ENCODE data around the gene AVEN. TPM values are rescaled to one million over a fixed set of nuclear protein-coding genes. Genes with fewer than 3 reads are reported as not detected.

The AVEN gene
- total and polyA plus RNA-seq, 2 of the 13 experiments (the other 11 are each of a cell fraction or from before 2014, with no cell fraction given) = 4.4 to 17.5 TPM

GRCh38 chr15:34010921-34011320 is 28.1 kb downstream of the AVEN start:
- Histone ChIP-seq H3K9me3 (ENCODE audit: low read length) (no peaks in the 10 kb centered on the region), H3K36me3 (replicated peaks in 1 of 2; ENCODE audit: control insufficient read depth in 1 of 2, insufficient read depth in 2 of 2, low read length in 2 of 2) (no peaks in the 10 kb centered on the region), H3K27ac (ENCODE audit: extremely low read length, insufficient read depth, low read length) (no peak overlapping the region), H2AFZ (ENCODE audit: low read length) (no peak overlapping the region), H3K4me2 (ENCODE audit: low read depth, low read length) (no peak overlapping the region), H3K27me3 (ENCODE audit: control insufficient read depth in 1 of 2, insufficient read depth in 2 of 2, low read length in 2 of 2) (no peaks in the 10 kb centered on the region), H3K4me1 (ENCODE audit: insufficient read depth, low read length) (no peaks in the 10 kb centered on the region), H3K79me2 (ENCODE audit: insufficient read depth, low read length) (no peaks in the 10 kb centered on the region), H3K9ac (ENCODE audit: insufficient read depth, low read depth, low read length) (no peak overlapping the region), H4K20me1 (ENCODE audit: insufficient read depth, low read length) (no peaks in the 10 kb centered on the region), H3K4me3 (replicated peaks in 1 of 3; ENCODE audit: insufficient read depth in 1 of 3, low read depth in 2 of 3, low read length in 3 of 3) (no peak overlapping the region)
- in situ Hi-C loops (cut with HindIII; ENCODE audit: extremely low pct_ligation_motif_present, low pct_unique_long_range_greater_than_20kb) (no loop called here), intact Hi-C loops (cut with micrococcal nuclease; ENCODE audit: unreplicated experiment) (no loop called here)
- DNase-seq (ENCODE audit: low spot score) (no peak), FAIRE-seq (no peak), ATAC-seq (no peak)
- ChIA-PET CTCF (ENCODE audit: low intra/inter-chr PET ratio, low total read pairs) (no interaction called here), POLR2A (no interaction called here)
- WGBS (ENCODE audit: low lambda C conversion rate) = 94% methylated on average over 5 of the region's 5 CpGs
- no TSS peak for BruUV-seq (replicated peaks)
- no peak for TF ChIP-seq CCDC6 (CRISPR knock-in tag; IDR thresholded peaks at IDR 0.05)
- no peak for TF ChIP-seq REXO4 (CRISPR knock-in tag; IDR thresholded peaks at IDR 0.05; ENCODE audit: borderline replicate concordance)
- no peak for TF ChIP-seq HOXA3 (CRISPR knock-in tag; IDR thresholded peaks at IDR 0.05)
- TF ChIP-seq, protein P1, sequence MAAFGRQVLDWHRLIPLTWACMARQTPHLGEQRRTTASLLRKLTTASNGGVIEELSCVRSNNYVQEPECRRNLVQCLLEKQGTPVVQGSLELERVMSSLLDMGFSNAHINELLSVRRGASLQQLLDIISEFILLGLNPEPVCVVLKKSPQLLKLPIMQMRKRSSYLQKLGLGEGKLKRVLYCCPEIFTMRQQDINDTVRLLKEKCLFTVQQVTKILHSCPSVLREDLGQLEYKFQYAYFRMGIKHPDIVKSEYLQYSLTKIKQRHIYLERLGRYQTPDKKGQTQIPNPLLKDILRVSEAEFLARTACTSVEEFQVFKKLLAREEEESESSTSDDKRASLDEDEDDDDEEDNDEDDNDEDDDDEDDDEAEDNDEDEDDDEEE (CRISPR knock-in tag; IDR thresholded peaks at IDR 0.05) = no peak
- TF ChIP-seq KLF12 (CRISPR knock-in tag; IDR thresholded peaks at IDR 0.05; ENCODE audit: borderline replicate concordance) = no peak

GRCh38 chr15:34009656-34010055 is 29.3 kb downstream of the AVEN start:
- no peak overlapping the region for H3K27ac ChIP-seq (ENCODE audit: extremely low read length, insufficient read depth, low read length)
- ATAC-seq (no peak), DNase-seq (ENCODE audit: low spot score) (no peak), FAIRE-seq (no peak)
- no peak overlapping the region for H3K4me3 ChIP-seq (replicated peaks in 1 of 3; ENCODE audit: insufficient read depth in 1 of 3, low read depth in 2 of 3, low read length in 3 of 3)
- 94% methylated on average over 1 of the region's 1 CpG for WGBS (ENCODE audit: low lambda C conversion rate)
- no peak overlapping the region for H3K4me2 ChIP-seq (ENCODE audit: low read depth, low read length)
- BruUV-seq (replicated peaks) = no TSS peak
- in situ Hi-C loops (cut with HindIII; ENCODE audit: extremely low pct_ligation_motif_present, low pct_unique_long_range_greater_than_20kb) = no loop called here
- CTCF ChIA-PET (ENCODE audit: low intra/inter-chr PET ratio, low total read pairs) = no interaction called here
- no peaks in the 10 kb centered on the region for H3K4me1 ChIP-seq (ENCODE audit: insufficient read depth, low read length)
- H3K9ac ChIP-seq (ENCODE audit: insufficient read depth, low read depth, low read length) = no peak overlapping the region
- no peaks in the 10 kb centered on the region for H3K27me3 ChIP-seq (ENCODE audit: control insufficient read depth in 1 of 2, insufficient read depth in 2 of 2, low read length in 2 of 2)
- POLR2A ChIA-PET = no interaction called here
- H3K79me2 ChIP-seq (ENCODE audit: insufficient read depth, low read length) = no peaks in the 10 kb centered on the region
- no peak overlapping the region for H2AFZ ChIP-seq (ENCODE audit: low read length)
- intact Hi-C loops (cut with micrococcal nuclease; ENCODE audit: unreplicated experiment) = no loop called here
- no peaks in the 10 kb centered on the region for H3K9me3 ChIP-seq (ENCODE audit: low read length)
- H4K20me1 ChIP-seq (ENCODE audit: insufficient read depth, low read length) = no peaks in the 10 kb centered on the region
- H3K36me3 ChIP-seq (replicated peaks in 1 of 2; ENCODE audit: control insufficient read depth in 1 of 2, insufficient read depth in 2 of 2, low read length in 2 of 2) = no peaks in the 10 kb centered on the region
- TF ChIP-seq ZBTB49 (CRISPR knock-in tag; IDR thresholded peaks at IDR 0.05; ENCODE audit: borderline replicate concordance) = no peak
- TF ChIP-seq ZNF589 (CRISPR knock-in tag; conservative IDR thresholded peaks at IDR 0.05) = no peak
- TF ChIP-seq ZBTB38 (CRISPR knock-in tag; IDR thresholded peaks at IDR 0.05) = no peak
- TF ChIP-seq, protein P2, sequence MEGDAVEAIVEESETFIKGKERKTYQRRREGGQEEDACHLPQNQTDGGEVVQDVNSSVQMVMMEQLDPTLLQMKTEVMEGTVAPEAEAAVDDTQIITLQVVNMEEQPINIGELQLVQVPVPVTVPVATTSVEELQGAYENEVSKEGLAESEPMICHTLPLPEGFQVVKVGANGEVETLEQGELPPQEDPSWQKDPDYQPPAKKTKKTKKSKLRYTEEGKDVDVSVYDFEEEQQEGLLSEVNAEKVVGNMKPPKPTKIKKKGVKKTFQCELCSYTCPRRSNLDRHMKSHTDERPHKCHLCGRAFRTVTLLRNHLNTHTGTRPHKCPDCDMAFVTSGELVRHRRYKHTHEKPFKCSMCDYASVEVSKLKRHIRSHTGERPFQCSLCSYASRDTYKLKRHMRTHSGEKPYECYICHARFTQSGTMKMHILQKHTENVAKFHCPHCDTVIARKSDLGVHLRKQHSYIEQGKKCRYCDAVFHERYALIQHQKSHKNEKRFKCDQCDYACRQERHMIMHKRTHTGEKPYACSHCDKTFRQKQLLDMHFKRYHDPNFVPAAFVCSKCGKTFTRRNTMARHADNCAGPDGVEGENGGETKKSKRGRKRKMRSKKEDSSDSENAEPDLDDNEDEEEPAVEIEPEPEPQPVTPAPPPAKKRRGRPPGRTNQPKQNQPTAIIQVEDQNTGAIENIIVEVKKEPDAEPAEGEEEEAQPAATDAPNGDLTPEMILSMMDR (CRISPR knock-in tag; IDR thresholded peaks at IDR 0.05) = no peak

Data from HepG2 (cell line).